GM18861 (cell line): Measurements from ENCODE around the gene PRR5.
"Not testable (repeated sequence)": the region's sequence is repeated elsewhere in the genome, so short reads cannot be mapped to it uniquely, and the experiment has no call there.

Experiments used
- ATAC-seq: cut with Tn5 transposase; IDR thresholded peaks from one replicate; pipeline ENCODE4 v1.9.1; 2021; ENCODE audit not compliant: unreplicated experiment

Gene PRR5

GRCh38 chr22:44673406-44673805, 28.6 kb upstream of the PRR5 start:
- no peak for ATAC-seq

GRCh38 chr22:44676066-44676440, 26.0 kb upstream of the PRR5 start:
- ATAC-seq = not testable (repeated sequence)

- no peak for ATAC-seq
Observed at GRCh38 chr22:44676441-44677352, 25.3 kb upstream of the PRR5 start.

GRCh38 chr22:44677353-44677840, 24.6 kb upstream of the PRR5 start:
- no peak for ATAC-seq

- ATAC-seq = no peak
Observed at GRCh38 chr22:44677871-44678555, 24.0 kb upstream of the PRR5 start.

GRCh38 chr22:44678556-44679305, 23.3 kb upstream of the PRR5 start:
- no peak for ATAC-seq

- not testable (repeated sequence) for ATAC-seq
Observed at GRCh38 chr22:44679306-44679647, 22.7 kb upstream of the PRR5 start.

GRCh38 chr22:44680058-44680457, 21.9 kb upstream of the PRR5 start:
- ATAC-seq = no peak

GRCh38 chr22:44680481-44680894, 21.5 kb upstream of the PRR5 start:
- ATAC-seq = no peak

- no peak for ATAC-seq
Observed at GRCh38 chr22:44682556-44683168, 19.3 kb upstream of the PRR5 start.

GRCh38 chr22:44683237-44683636, 18.8 kb upstream of the PRR5 start:
- ATAC-seq = peak; percentile 36

GRCh38 chr22:44683881-44684280, 18.1 kb upstream of the PRR5 start:
- no peak for ATAC-seq

- peak; percentile 50 for ATAC-seq
Observed at GRCh38 chr22:44684506-44685383, 17.3 kb upstream of the PRR5 start.

GRCh38 chr22:44685384-44686056, 16.5 kb upstream of the PRR5 start:
- ATAC-seq = no peak

- ATAC-seq = no peak
Observed at GRCh38 chr22:44686873-44687600, 15.0 kb upstream of the PRR5 start.

GRCh38 chr22:44689173-44689572, 12.8 kb upstream of the PRR5 start:
- no peak for ATAC-seq

GRCh38 chr22:44689915-44690524, 12.0 kb upstream of the PRR5 start:
- no peak for ATAC-seq
